Measurements from ENCODE around the gene ZCCHC14. TPM values are rescaled to one million over a fixed set of nuclear protein-coding genes. Genes with fewer than 3 reads are reported as not detected.

The ZCCHC14 gene
- total and polyA plus RNA-seq, 2 of the 13 experiments (the other 11 are each of a cell fraction or from before 2014, with no cell fraction given) = 12.4 to 12.5 TPM

DNA sequence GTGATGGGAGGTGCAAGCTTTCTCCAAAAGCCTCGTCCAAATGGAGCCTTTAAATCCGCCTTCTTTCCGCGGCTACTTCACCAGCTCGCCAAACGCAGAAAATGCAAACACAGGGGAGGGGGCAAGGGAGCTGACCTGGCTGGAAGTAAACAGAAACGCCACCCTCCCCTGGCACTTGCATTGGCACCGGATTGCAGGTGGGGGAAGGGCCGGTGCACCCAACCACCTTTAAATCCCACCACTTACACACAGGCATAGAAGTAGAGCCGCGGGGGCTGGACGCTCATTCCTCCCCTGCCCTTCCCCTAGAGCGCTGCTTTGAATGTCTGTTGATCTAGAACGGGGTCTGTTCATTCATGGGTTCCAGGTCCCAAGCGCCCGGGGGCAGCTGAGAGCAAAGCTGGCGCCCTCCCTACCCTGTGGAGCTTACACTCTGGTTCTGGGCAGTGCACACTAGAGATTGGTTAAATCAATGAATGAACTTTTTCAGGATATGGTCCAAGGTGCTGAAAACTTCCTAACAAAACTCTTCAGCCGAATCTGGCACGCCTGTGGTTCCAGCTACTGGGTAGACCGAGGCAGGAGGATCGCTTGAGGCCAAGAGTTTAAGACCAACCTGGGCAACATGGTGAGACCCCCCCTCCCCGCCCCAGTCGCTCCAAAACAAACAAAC lies 920 bp upstream of the ZCCHC14 start (continued):
- TF ChIP-seq ZNF230 (CRISPR knock-in tag; IDR thresholded peaks at IDR 0.05) (0 out of 2 replicates have a peak, but pooled peaks have one; percentile 49), ZNF274 (CRISPR knock-in tag; IDR thresholded peaks at IDR 0.05) (no peak), SP1 (IDR thresholded peaks at IDR 0.05) (no peak), SP1 (CRISPR knock-in tag; IDR thresholded peaks at IDR 0.05) (no peak), ZNF891 (CRISPR knock-in tag; IDR thresholded peaks at IDR 0.05) (0 out of 2 replicates have a peak, but pooled peaks have one; percentile 8), TEAD3 (CRISPR knock-in tag; optimal IDR thresholded peaks at IDR 0.05; ENCODE audit: borderline replicate concordance) (no peak), HDAC1 (CRISPR knock-in tag; IDR thresholded peaks at IDR 0.05) (0 out of 2 replicates have a peak, but pooled peaks have one; percentile 7), CENPT (CRISPR knock-in tag; IDR thresholded peaks at IDR 0.05; ENCODE audit: low read depth) (no peak), WIZ (CRISPR knock-in tag; IDR thresholded peaks at IDR 0.05) (peak; percentile 81; the same call in 1 of the 2 replicates), CEBPB (IDR thresholded peaks at IDR 0.05; ENCODE audit: borderline replicate concordance, low read depth, low read length) (no peak), SMAD9 (CRISPR knock-in tag; IDR thresholded peaks at IDR 0.05) (no peak), TOE1 (CRISPR knock-in tag; IDR thresholded peaks at IDR 0.05) (no peak)
- TF ChIP-seq, protein P1, sequence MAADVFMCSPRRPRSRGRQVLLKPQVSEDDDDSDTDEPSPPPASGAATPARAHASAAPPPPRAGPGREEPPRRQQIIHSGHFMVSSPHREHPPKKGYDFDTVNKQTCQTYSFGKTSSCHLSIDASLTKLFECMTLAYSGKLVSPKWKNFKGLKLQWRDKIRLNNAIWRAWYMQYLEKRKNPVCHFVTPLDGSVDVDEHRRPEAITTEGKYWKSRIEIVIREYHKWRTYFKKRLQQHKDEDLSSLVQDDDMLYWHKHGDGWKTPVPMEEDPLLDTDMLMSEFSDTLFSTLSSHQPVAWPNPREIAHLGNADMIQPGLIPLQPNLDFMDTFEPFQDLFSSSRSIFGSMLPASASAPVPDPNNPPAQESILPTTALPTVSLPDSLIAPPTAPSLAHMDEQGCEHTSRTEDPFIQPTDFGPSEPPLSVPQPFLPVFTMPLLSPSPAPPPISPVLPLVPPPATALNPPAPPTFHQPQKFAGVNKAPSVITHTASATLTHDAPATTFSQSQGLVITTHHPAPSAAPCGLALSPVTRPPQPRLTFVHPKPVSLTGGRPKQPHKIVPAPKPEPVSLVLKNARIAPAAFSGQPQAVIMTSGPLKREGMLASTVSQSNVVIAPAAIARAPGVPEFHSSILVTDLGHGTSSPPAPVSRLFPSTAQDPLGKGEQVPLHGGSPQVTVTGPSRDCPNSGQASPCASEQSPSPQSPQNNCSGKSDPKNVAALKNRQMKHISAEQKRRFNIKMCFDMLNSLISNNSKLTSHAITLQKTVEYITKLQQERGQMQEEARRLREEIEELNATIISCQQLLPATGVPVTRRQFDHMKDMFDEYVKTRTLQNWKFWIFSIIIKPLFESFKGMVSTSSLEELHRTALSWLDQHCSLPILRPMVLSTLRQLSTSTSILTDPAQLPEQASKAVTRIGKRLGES (CRISPR knock-in tag; IDR thresholded peaks at IDR 0.05; ENCODE audit: borderline replicate concordance) = no peak
- TF ChIP-seq, protein P2, sequence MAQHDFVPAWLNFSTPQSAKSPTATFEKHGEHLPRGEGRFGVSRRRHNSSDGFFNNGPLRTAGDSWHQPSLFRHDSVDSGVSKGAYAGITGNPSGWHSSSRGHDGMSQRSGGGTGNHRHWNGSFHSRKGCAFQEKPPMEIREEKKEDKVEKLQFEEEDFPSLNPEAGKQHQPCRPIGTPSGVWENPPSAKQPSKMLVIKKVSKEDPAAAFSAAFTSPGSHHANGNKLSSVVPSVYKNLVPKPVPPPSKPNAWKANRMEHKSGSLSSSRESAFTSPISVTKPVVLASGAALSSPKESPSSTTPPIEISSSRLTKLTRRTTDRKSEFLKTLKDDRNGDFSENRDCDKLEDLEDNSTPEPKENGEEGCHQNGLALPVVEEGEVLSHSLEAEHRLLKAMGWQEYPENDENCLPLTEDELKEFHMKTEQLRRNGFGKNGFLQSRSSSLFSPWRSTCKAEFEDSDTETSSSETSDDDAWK (CRISPR knock-in tag; IDR thresholded peaks at IDR 0.05) = no peak
- TF ChIP-seq, protein P3, sequence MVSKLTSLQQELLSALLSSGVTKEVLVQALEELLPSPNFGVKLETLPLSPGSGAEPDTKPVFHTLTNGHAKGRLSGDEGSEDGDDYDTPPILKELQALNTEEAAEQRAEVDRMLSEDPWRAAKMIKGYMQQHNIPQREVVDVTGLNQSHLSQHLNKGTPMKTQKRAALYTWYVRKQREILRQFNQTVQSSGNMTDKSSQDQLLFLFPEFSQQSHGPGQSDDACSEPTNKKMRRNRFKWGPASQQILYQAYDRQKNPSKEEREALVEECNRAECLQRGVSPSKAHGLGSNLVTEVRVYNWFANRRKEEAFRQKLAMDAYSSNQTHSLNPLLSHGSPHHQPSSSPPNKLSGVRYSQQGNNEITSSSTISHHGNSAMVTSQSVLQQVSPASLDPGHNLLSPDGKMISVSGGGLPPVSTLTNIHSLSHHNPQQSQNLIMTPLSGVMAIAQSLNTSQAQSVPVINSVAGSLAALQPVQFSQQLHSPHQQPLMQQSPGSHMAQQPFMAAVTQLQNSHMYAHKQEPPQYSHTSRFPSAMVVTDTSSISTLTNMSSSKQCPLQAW (CRISPR knock-in tag; IDR thresholded peaks at IDR 0.05) = 0 out of 2 replicates have a peak, but pooled peaks have one; percentile 3
- TF ChIP-seq, protein P4, sequence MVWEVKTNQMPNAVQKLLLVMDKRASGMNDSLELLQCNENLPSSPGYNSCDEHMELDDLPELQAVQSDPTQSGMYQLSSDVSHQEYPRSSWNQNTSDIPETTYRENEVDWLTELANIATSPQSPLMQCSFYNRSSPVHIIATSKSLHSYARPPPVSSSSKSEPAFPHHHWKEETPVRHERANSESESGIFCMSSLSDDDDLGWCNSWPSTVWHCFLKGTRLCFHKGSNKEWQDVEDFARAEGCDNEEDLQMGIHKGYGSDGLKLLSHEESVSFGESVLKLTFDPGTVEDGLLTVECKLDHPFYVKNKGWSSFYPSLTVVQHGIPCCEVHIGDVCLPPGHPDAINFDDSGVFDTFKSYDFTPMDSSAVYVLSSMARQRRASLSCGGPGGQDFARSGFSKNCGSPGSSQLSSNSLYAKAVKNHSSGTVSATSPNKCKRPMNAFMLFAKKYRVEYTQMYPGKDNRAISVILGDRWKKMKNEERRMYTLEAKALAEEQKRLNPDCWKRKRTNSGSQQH (CRISPR knock-in tag; IDR thresholded peaks at IDR 0.05; ENCODE audit: low read depth) = peak; percentile 97
- TF ChIP-seq, protein P5, sequence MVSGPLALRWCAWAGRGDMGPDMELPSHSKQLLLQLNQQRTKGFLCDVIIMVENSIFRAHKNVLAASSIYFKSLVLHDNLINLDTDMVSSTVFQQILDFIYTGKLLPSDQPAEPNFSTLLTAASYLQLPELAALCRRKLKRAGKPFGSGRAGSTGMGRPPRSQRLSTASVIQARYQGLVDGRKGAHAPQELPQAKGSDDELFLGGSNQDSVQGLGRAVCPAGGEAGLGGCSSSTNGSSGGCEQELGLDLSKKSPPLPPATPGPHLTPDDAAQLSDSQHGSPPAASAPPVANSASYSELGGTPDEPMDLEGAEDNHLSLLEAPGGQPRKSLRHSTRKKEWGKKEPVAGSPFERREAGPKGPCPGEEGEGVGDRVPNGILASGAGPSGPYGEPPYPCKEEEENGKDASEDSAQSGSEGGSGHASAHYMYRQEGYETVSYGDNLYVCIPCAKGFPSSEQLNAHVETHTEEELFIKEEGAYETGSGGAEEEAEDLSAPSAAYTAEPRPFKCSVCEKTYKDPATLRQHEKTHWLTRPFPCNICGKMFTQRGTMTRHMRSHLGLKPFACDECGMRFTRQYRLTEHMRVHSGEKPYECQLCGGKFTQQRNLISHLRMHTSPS (CRISPR knock-in tag; IDR thresholded peaks at IDR 0.05; ENCODE audit: low read depth) = peak; percentile 75
- TF ChIP-seq, protein P6, sequence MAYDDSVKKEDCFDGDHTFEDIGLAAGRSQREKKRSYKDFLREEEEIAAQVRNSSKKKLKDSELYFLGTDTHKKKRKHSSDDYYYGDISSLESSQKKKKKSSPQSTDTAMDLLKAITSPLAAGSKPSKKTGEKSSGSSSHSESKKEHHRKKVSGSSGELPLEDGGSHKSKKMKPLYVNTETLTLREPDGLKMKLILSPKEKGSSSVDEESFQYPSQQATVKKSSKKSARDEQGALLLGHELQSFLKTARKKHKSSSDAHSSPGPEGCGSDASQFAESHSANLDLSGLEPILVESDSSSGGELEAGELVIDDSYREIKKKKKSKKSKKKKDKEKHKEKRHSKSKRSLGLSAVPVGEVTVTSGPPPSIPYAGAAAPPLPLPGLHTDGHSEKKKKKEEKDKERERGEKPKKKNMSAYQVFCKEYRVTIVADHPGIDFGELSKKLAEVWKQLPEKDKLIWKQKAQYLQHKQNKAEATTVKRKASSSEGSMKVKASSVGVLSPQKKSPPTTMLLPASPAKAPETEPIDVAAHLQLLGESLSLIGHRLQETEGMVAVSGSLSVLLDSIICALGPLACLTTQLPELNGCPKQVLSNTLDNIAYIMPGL (CRISPR knock-in tag; IDR thresholded peaks at IDR 0.05; ENCODE audit: borderline replicate concordance in 1 of 2, low read depth in 1 of 2) = no peak

Data from HepG2 (cell line).